Osteocyte (in vitro differentiated cells): ENCODE data around the gene OSBP. TPM values are rescaled to one million over a fixed set of nuclear protein-coding genes. Genes with fewer than 3 reads are reported as not detected.

ENCODE experiments used
- DNase-seq: peaks from one replicate; pipeline ENCODE4 v3.0.0; 2021; ENCODE audit warnings: mixed read lengths; ENCODE audit not compliant: unreplicated experiment; ENCODE audit errors: extremely low spot score
- H3K27ac Mint-ChIP-seq: one replicate; pipeline ENCODE4 v1.8.0; 2021; ENCODE audit warnings: mild to moderate bottlenecking, mixed read lengths; ENCODE audit not compliant: unreplicated experiment
- H3K27me3 Mint-ChIP-seq: one replicate; pipeline ENCODE4 v1.8.0; 2021; ENCODE audit warnings: mixed read lengths; ENCODE audit not compliant: unreplicated experiment
- H3K36me3 Mint-ChIP-seq: one replicate; pipeline ENCODE4 v1.8.0; 2021; ENCODE audit warnings: mixed read lengths; ENCODE audit not compliant: unreplicated experiment
- H3K4me1 Mint-ChIP-seq: one replicate; pipeline ENCODE4 v1.8.0; 2021; ENCODE audit warnings: mixed read lengths; ENCODE audit not compliant: unreplicated experiment
- H3K4me3 Mint-ChIP-seq: one replicate; pipeline ENCODE4 v1.8.0; 2021; ENCODE audit warnings: mild to moderate bottlenecking, moderate library complexity, mixed read lengths; ENCODE audit not compliant: unreplicated experiment
- H3K9me3 Mint-ChIP-seq: one replicate; pipeline ENCODE4 v1.8.0; 2021; ENCODE audit warnings: mixed read lengths; ENCODE audit not compliant: unreplicated experiment
- microRNA-seq: library from miRNA; unstranded; fragments of <30 nt; microRNA quantifications from one replicate; pipeline ENCODE4 v1.1.0, GENCODE V29; 2020; ENCODE audit not compliant: unreplicated experiment
- total RNA-seq: library from RNA; stranded (reverse); gene quantifications from 2 replicates; pipeline ENCODE4 v1.2.1, GENCODE V29; 2021
- TF ChIP-seq, protein P1 (sequence below): fragments of 200-600 bp; sonication (generic); IDR thresholded peaks from 2 replicates; pipeline ENCODE4 v1.5.0; 2021; ENCODE audit warnings: antibody characterized with exemption, mild to moderate bottlenecking, moderate library complexity

OSBP gene
- total RNA-seq, 1 donor from 2014 or later = 45.7 TPM

- no peaks in the 10 kb centered on the region for H3K9me3 Mint-ChIP-seq
- H3K27me3 Mint-ChIP-seq = peaks cover 41% of the 10 kb centered on the region
- no peak overlapping the region for H3K4me3 Mint-ChIP-seq
Measured at GRCh38 chr11:59528711-59529110, 86.9 kb downstream of the OSBP start.

More at GRCh38 chr11:59528711-59529110, 86.9 kb downstream of the OSBP start:
- no peak for DNase-seq
- H3K4me1 Mint-ChIP-seq = no peaks in the 10 kb centered on the region
- TF ChIP-seq, protein P1, sequence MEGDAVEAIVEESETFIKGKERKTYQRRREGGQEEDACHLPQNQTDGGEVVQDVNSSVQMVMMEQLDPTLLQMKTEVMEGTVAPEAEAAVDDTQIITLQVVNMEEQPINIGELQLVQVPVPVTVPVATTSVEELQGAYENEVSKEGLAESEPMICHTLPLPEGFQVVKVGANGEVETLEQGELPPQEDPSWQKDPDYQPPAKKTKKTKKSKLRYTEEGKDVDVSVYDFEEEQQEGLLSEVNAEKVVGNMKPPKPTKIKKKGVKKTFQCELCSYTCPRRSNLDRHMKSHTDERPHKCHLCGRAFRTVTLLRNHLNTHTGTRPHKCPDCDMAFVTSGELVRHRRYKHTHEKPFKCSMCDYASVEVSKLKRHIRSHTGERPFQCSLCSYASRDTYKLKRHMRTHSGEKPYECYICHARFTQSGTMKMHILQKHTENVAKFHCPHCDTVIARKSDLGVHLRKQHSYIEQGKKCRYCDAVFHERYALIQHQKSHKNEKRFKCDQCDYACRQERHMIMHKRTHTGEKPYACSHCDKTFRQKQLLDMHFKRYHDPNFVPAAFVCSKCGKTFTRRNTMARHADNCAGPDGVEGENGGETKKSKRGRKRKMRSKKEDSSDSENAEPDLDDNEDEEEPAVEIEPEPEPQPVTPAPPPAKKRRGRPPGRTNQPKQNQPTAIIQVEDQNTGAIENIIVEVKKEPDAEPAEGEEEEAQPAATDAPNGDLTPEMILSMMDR = no peak
- no peak overlapping the region for H3K27ac Mint-ChIP-seq
- no peaks in the 10 kb centered on the region for H3K36me3 Mint-ChIP-seq

Small RNA genes within 50 kb of the gene (microRNA-seq; reads per million reads assigned to microRNA genes)
- gene MIR3162 = not detected

Other genes starting within 250 kb of the OSBP start
- gene OR5A2, start 189.4 kb downstream of the OSBP start, total RNA-seq = not detected in 2 replicates
- not detected in 2 replicates for gene OR5A1, start 179.3 kb downstream of the OSBP start, total RNA-seq
- not detected in 2 replicates for gene OR4D6, start 158.8 kb downstream of the OSBP start, total RNA-seq
- not detected in 2 replicates for gene OR4D10, start 142.5 kb downstream of the OSBP start, total RNA-seq
- gene OR4D11, start 112.2 kb downstream of the OSBP start, total RNA-seq = not detected in 2 replicates
- not detected in 2 replicates for gene OR4D9, start 104.2 kb downstream of the OSBP start, total RNA-seq
- gene PATL1, start 53.3 kb upstream of the OSBP start, total RNA-seq = 39.3 and 40.0 TPM in 2 replicates
- not detected in 2 replicates for gene OR10V1, start 98.1 kb upstream of the OSBP start, total RNA-seq
- gene STX3, start 139.6 kb upstream of the OSBP start, total RNA-seq = 16.5 and 17.8 TPM in 2 replicates
- 36.5 and 42.0 TPM in 2 replicates for gene MRPL16, start 195.0 kb upstream of the OSBP start, total RNA-seq
- gene CBLIF, start 229.7 kb upstream of the OSBP start, total RNA-seq = not detected in 2 replicates